HepG2 (cell line): ENCODE results near the gene SCGB2B2. TPM values are rescaled to one million over a fixed set of nuclear protein-coding genes. Genes with fewer than 3 reads are reported as not detected.
A peak's percentile ranks its signal among the peaks of the same experiment; 100 is the strongest.

Experiments used
- BRCA1 ChIP-seq: sonication (generic); formaldehyde crosslinking; IDR thresholded peaks from 2 replicates; pipeline ENCODE4 v1.4.0; 2020; ENCODE audit warnings: missing genetic modification reagents
- FOXJ3 ChIP-seq: sonication (generic); formaldehyde crosslinking; IDR thresholded peaks from 2 replicates; pipeline ENCODE4 v1.4.0; 2020; ENCODE audit warnings: missing genetic modification reagents, mild to moderate bottlenecking, borderline replicate concordance
- HNRNPL ChIP-seq: fragments of 200-400 bp; formaldehyde crosslinking; IDR thresholded peaks from 2 replicates; pipeline ENCODE4 v1.6.1; 2017; ENCODE audit warnings: mild to moderate bottlenecking, low read depth, low read length
- KDM6A ChIP-seq: IDR thresholded peaks from 2 replicates; pipeline ENCODE4 v1.6.1; 2016; ENCODE audit warnings: low read depth
- LCORL ChIP-seq, 2 experiments: fragments of 450-650 bp in 1 of 2; sonication (generic) in 1 of 2; formaldehyde crosslinking in 1 of 2; IDR thresholded peaks; 2 replicates each; pipeline versions ENCODE4 v1.5.0 to v1.6.1; 2017 to 2020; ENCODE audit warnings: antibody characterized with exemption in 1 of 2, missing genetic modification reagents in 1 of 2
- NR2F2 ChIP-seq: IDR thresholded peaks from 2 replicates; pipeline ENCODE4 v1.6.1; 2012; ENCODE audit warnings: low read depth, inconsistent platforms, borderline replicate concordance
- PLRG1 ChIP-seq: fragments of 450-650 bp; conservative IDR thresholded peaks from 2 replicates; pipeline ENCODE4 v1.6.1; 2016
- SMAD3 ChIP-seq: sonication (generic); formaldehyde crosslinking; IDR thresholded peaks from 2 replicates; pipeline ENCODE4 v1.4.0; 2020; ENCODE audit warnings: missing genetic modification reagents
- SNAI1 ChIP-seq: sonication (generic); formaldehyde crosslinking; IDR thresholded peaks from 2 replicates; pipeline ENCODE4 v1.5.0; 2020; ENCODE audit warnings: mild to moderate bottlenecking, missing genetic modification reagents, borderline replicate concordance
- SP4 ChIP-seq: sonication (generic); formaldehyde crosslinking; IDR thresholded peaks from 2 replicates; pipeline ENCODE4 v1.8.1; 2023; ENCODE audit warnings: mild to moderate bottlenecking, missing genetic modification reagents
- STAG1 ChIP-seq: sonication (generic); formaldehyde crosslinking; IDR thresholded peaks from 2 replicates; pipeline ENCODE4 v1.4.0; 2020; ENCODE audit warnings: missing genetic modification reagents
- ZFP36L1 ChIP-seq: sonication (generic); formaldehyde crosslinking; IDR thresholded peaks from 2 replicates; pipeline ENCODE4 v1.8.0; 2022; ENCODE audit warnings: mild to moderate bottlenecking, missing genetic modification reagents, moderate library complexity
- ZNF317 ChIP-seq: sonication (generic); formaldehyde crosslinking; IDR thresholded peaks from 2 replicates; pipeline ENCODE4 v1.5.0; 2020; ENCODE audit warnings: mild to moderate bottlenecking, missing genetic modification reagents
- ZNF430 ChIP-seq: sonication (generic); formaldehyde crosslinking; IDR thresholded peaks from 2 replicates; pipeline ENCODE4 v1.9.0; 2021; ENCODE audit warnings: mild to moderate bottlenecking, missing genetic modification reagents
- ZNF451 ChIP-seq: sonication (generic); formaldehyde crosslinking; IDR thresholded peaks from 2 replicates; pipeline ENCODE4 v1.5.0; 2020; ENCODE audit warnings: mild to moderate bottlenecking, missing genetic modification reagents
- ZNF546 ChIP-seq: sonication (generic); formaldehyde crosslinking; conservative IDR thresholded peaks from 2 replicates; pipeline ENCODE4 v1.8.1; 2023; ENCODE audit warnings: mild to moderate bottlenecking, missing genetic modification reagents
- ZNF619 ChIP-seq: sonication (generic); formaldehyde crosslinking; IDR thresholded peaks from 2 replicates; pipeline ENCODE4 v1.4.0; 2020; ENCODE audit warnings: mild to moderate bottlenecking, missing genetic modification reagents
- ZSCAN20 ChIP-seq: sonication (generic); formaldehyde crosslinking; IDR thresholded peaks from 2 replicates; pipeline ENCODE4 v1.4.0; 2020; ENCODE audit warnings: missing genetic modification reagents, mild to moderate bottlenecking, borderline replicate concordance
- polyA plus RNA-seq, 8 experiments: library from polyadenylated mRNA; depleted of rRNA in 3 of 8; stranded (reverse) in 7 of 8; unstranded in 1 of 8; fragments of >200 nt; fragmentation: Illumina TruSeq in 4 of 8; extraction: Trizol in 4 of 8; gene quantifications; 2 replicates each; pipeline versions ENCODE4 v1.2.1 to v1.2.3, GENCODE V29; 2011 to 2016; ENCODE audit warnings: low read depth in 4 of 8, missing spikeins in 1 of 8, mixed read lengths in 1 of 8; ENCODE audit not compliant: insufficient read depth in 1 of 8
- total RNA-seq, 5 experiments: library from RNA; depleted of rRNA; stranded (reverse); fragments of >200 nt; fragmentation: Illumina TruSeq; extraction: Trizol; gene quantifications; 2 replicates each; pipeline ENCODE4 v1.2.3, GENCODE V29; 2016; ENCODE audit warnings: low read depth in 1 of 5
- TF ChIP-seq, protein P1 (sequence below): sonication (generic); formaldehyde crosslinking; IDR thresholded peaks from 2 replicates; pipeline ENCODE4 v1.8.1; 2023; ENCODE audit warnings: mild to moderate bottlenecking, missing genetic modification reagents
- TF ChIP-seq, protein P2 (sequence below): sonication (generic); formaldehyde crosslinking; IDR thresholded peaks from 2 replicates; pipeline ENCODE4 v1.4.0; 2020; ENCODE audit warnings: missing genetic modification reagents
- TF ChIP-seq, protein P3 (sequence below): sonication (generic); formaldehyde crosslinking; conservative IDR thresholded peaks from 2 replicates; pipeline ENCODE4 v1.4.0; 2020; ENCODE audit warnings: missing genetic modification reagents
- TF ChIP-seq, protein P4 (sequence below): IDR thresholded peaks from 2 replicates; pipeline ENCODE4 v1.6.1; 2016; ENCODE audit warnings: missing compliant biosample characterization, missing genetic modification reagents, borderline replicate concordance
- TF ChIP-seq, protein P5 (sequence below): sonication (generic); formaldehyde crosslinking; IDR thresholded peaks from 2 replicates; pipeline ENCODE4 v1.8.1; 2023; ENCODE audit warnings: mild to moderate bottlenecking, inconsistent platforms, moderate library complexity, missing genetic modification reagents, borderline replicate concordance

Gene SCGB2B2
- total and polyA plus RNA-seq, 2 of the 13 experiments (the other 11 are each of a cell fraction or from before 2014, with no cell fraction given): 0.03 TPM; not detected in 1

DNA sequence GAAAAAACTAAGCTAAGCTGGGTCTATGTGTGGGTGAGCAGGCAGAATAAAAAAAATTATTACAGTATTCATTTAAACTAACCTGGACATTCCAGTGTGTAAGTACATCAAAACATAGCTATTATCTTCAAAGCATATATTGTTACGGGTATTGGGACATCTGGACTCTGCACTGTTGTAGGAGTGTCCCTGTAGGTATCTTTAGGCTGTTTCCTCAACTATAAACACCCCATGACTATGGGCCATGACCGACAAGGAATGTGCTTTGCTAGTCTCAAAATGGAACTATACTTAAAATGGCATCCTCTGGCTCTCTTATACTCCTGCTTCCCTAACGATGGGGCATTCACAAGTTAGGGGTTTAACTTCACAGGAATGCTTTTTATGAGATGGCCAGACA lies 3.4 kb downstream of the SCGB2B2 start (continued):
- TF ChIP-seq ZNF546 (CRISPR knock-in tag): no peak
- peak; percentile 17; the same call in 1 of the 2 replicates for TF ChIP-seq NR2F2
- peak; percentile 91; the same call in 1 of the 2 replicates for TF ChIP-seq FOXJ3
- no peak for TF ChIP-seq ZNF619 (CRISPR knock-in tag)
- no peak for TF ChIP-seq ZSCAN20 (CRISPR knock-in tag)
- no peak for TF ChIP-seq HNRNPL
- TF ChIP-seq, protein P1, sequence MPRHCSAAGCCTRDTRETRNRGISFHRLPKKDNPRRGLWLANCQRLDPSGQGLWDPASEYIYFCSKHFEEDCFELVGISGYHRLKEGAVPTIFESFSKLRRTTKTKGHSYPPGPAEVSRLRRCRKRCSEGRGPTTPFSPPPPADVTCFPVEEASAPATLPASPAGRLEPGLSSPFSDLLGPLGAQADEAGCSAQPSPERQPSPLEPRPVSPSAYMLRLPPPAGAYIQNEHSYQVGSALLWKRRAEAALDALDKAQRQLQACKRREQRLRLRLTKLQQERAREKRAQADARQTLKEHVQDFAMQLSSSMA (CRISPR knock-in tag): no peak
- TF ChIP-seq PLRG1: no peak
- TF ChIP-seq, protein P2, sequence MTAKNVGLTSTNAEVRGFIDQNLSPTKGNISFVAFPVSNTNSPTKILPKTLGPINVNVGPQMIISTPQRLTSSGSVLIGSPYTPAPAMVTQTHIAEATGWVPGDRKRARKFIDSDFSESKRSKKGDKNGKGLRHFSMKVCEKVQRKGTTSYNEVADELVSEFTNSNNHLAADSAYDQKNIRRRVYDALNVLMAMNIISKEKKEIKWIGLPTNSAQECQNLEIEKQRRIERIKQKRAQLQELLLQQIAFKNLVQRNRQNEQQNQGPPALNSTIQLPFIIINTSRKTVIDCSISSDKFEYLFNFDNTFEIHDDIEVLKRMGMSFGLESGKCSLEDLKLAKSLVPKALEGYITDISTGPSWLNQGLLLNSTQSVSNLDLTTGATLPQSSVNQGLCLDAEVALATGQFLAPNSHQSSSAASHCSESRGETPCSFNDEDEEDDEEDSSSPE (CRISPR knock-in tag): no peak
- TF ChIP-seq ZFP36L1 (CRISPR knock-in tag): no peak
- TF ChIP-seq STAG1 (CRISPR knock-in tag): no peak
- no peak for TF ChIP-seq ZNF430 (CRISPR knock-in tag)
- no peak for TF ChIP-seq ZNF451 (CRISPR knock-in tag)
- no peak for TF ChIP-seq LCORL (IDR thresholded peaks at IDR 0.05)
- TF ChIP-seq LCORL (CRISPR knock-in tag; IDR thresholded peaks at IDR 0.05): peak; percentile 75
- TF ChIP-seq SNAI1 (CRISPR knock-in tag): no peak
- TF ChIP-seq, protein P3, sequence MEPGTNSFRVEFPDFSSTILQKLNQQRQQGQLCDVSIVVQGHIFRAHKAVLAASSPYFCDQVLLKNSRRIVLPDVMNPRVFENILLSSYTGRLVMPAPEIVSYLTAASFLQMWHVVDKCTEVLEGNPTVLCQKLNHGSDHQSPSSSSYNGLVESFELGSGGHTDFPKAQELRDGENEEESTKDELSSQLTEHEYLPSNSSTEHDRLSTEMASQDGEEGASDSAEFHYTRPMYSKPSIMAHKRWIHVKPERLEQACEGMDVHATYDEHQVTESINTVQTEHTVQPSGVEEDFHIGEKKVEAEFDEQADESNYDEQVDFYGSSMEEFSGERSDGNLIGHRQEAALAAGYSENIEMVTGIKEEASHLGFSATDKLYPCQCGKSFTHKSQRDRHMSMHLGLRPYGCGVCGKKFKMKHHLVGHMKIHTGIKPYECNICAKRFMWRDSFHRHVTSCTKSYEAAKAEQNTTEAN (CRISPR knock-in tag): 0 out of 2 replicates have a peak, but pooled peaks have one; percentile 54
- TF ChIP-seq, protein P4, sequence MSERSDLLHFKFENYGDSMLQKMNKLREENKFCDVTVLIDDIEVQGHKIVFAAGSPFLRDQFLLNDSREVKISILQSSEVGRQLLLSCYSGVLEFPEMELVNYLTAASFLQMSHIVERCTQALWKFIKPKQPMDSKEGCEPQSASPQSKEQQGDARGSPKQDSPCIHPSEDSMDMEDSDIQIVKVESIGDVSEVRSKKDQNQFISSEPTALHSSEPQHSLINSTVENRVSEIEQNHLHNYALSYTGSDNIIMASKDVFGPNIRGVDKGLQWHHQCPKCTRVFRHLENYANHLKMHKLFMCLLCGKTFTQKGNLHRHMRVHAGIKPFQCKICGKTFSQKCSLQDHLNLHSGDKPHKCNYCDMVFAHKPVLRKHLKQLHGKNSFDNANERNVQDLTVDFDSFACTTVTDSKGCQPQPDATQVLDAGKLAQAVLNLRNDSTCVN (CRISPR knock-in tag): no peak
- TF ChIP-seq BRCA1 (CRISPR knock-in tag): no peak
- TF ChIP-seq SP4 (CRISPR knock-in tag): no peak
- TF ChIP-seq, protein P5, sequence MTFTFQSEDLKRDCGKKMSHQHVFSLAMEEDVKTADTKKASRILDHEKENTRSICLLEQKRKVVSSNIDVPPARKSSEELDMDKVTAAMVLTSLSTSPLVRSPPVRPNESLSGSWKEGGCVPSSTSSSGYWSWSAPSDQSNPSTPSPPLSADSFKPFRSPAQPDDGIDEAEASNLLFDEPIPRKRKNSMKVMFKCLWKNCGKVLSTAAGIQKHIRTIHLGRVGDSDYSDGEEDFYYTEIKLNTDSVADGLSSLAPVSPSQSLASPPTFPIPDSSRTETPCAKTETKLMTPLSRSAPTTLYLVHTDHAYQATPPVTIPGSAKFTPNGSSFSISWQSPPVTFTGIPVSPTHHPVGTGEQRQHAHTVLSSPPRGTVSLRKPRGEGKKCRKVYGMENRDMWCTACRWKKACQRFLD (CRISPR knock-in tag): no peak
- peak; percentile 59; the same call in 1 of the 2 replicates for TF ChIP-seq ZNF317 (CRISPR knock-in tag)
- TF ChIP-seq KDM6A (CRISPR knock-in tag): peak; percentile 76; the same call in 1 of the 2 replicates
- TF ChIP-seq SMAD3 (CRISPR knock-in tag): no peak
